DOHH2 (cell line): Measurements from ENCODE around the gene MTX2.

ENCODE experiments used
- CTCF ChIP-seq: fragments of 200-600 bp; sonication (generic); IDR thresholded peaks from one replicate; pipeline ENCODE4 v1.5.1; 2014; ENCODE audit warnings: antibody characterized with exemption, mild to moderate bottlenecking, low read depth, low read length; ENCODE audit not compliant: poor library complexity, severe bottlenecking
- EZH2phosphoT487 ChIP-seq: fragments of 200-600 bp; sonication (generic); IDR thresholded peaks from 2 replicates; pipeline ENCODE4 v1.6.1; 2017; ENCODE audit warnings: borderline replicate concordance, mild to moderate bottlenecking, antibody characterized with exemption, low read length, moderate library complexity, mixed read lengths

- no peak for TF ChIP-seq CTCF
- TF ChIP-seq EZH2phosphoT487, result no peak
Observed at GRCh38 chr2:176251928-176252327, 17.3 kb upstream of the MTX2 start.
